ENCODE data around the gene WDR86.

WDR86 gene, protein sequence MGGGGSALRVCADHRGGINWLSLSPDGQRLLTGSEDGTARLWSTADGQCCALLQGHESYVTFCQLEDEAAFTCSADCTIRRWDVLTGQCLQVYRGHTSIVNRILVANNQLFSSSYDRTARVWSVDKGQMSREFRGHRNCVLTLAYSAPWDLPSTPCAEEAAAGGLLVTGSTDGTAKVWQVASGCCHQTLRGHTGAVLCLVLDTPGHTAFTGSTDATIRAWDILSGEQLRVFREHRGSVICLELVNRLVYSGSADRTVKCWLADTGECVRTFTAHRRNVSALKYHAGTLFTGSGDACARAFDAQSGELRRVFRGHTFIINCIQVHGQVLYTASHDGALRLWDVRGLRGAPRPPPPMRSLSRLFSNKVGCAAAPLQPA

DNA sequence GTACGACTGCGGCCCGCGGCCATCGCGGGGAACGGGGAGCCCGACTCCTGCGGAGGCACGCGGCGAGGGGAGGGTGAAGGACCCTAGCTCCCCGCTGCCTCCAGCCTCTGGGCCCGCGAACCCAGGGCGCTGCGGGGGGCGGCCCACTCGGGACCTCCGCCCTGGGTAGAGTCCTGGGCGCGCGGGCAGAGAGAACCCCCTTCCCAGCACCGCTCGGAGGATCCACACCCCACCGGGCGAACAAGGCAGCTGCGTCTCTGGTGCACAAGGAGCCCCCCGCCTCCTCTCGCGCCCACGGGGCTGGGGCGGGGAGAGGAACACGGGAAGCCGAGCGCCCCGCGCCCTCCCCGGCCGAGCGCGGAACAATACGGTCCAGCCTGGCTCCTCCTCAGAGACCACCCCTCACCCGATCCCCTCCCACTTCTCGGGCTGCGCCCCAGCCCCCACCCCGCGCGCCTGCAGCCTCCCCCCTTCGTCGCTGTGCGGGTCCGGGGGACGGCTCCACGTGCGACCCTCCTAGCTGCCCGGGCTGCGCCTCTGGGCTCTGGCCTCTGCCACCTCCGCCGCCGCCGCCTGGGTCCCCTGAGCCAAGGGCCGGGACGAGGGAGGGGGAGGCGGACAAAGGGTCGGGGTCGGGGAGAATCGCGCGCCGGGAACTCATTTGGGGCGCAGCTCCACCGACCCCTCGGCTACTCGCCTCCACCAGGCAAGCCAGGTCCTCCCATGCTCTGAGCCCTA, at the start of gene WDR86:
TSS of gene WDR86 (minus strand) at position 372 of the 738 bp plus-strand sequence. CDS start 449 bp downstream, outside the sequence.
- TF ChIP-seq FOXP2 (optimal IDR thresholded peaks at IDR 0.05; ENCODE audit: control extremely low read depth, extremely low read length, insufficient read depth), result no peak
- peak; percentile 26; the same call in 1 of the 2 replicates for TF ChIP-seq POLR2AphosphoS5 (IDR thresholded peaks at IDR 0.05; ENCODE audit: borderline replicate concordance, low read depth, low read length)
- Histone ChIP-seq H3K27ac (no peak within 1 kb of the TSS), H3K4me3 (peak within 1 kb of the TSS; percentile 87), H3K9ac (ENCODE audit: insufficient read length) (peak within 1 kb of the TSS; percentile 71), H3K36me3 (ENCODE audit: insufficient read depth, low read length) (no peaks in the 10 kb centered on the region), H3K9me3 (ENCODE audit: low read depth, low read length) (no peaks in the 10 kb centered on the region)
- no peak for DNase-seq (ENCODE audit: low read depth, low spot score)

DNA sequence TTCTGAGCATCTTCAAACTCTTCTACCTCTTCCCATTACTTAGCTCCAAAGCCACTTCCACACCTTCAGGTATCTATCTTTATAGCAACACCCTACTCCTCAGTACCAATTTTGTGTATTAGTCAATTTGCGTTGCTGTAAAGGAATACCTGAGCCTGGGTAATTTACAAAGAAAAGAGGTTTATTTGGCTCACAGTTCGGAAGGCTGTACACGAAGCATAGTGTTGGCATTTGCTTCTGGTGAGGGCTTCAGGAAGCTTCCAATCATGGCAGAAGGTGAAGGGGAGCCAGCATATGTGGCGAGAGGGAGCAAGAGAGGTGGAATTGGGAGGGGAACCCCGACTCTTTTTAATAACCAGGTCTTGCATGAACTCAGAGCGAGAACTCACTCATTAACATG, 47.7 kb upstream of the WDR86 start:
- Histone ChIP-seq H3K4me3 (no peak overlapping the region), H3K9ac (ENCODE audit: insufficient read length) (no peak overlapping the region), H3K27ac (no peak overlapping the region), H3K36me3 (ENCODE audit: insufficient read depth, low read length) (no peaks in the 10 kb centered on the region), H3K9me3 (ENCODE audit: low read depth, low read length) (peaks cover 4% of the 10 kb centered on the region; the same call in 1 of the 2 replicates)
- TF ChIP-seq POLR2AphosphoS5 (IDR thresholded peaks at IDR 0.05; ENCODE audit: borderline replicate concordance, low read depth, low read length) (no peak), FOXP2 (optimal IDR thresholded peaks at IDR 0.05; ENCODE audit: control extremely low read depth, extremely low read length, insufficient read depth) (no peak), EZH2 (IDR thresholded peaks at IDR 0.05) (no peak)
- DNase-seq (ENCODE audit: low read depth, low spot score), result no peak

DNA sequence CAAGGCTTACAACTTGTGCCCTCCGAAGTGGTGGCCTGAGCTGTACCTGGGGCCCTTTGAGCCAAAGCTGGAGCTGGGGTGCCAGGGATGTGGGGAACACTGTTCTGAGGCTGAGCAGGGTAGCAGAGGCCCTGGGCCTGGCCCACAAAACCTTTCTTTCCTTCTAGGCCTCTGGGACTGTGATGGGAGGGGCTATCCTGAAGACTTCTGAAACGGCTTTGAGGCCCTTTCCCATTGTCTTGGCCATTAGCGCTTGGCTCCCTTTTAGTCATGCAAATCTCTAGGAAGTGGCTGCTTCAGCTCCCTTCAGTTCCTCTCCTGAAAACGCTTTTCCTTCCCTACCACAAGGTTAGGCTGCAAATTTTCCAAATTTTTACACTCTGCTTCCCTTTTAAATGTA, 46.9 kb upstream of the WDR86 start:
- TF ChIP-seq FOXP2 (optimal IDR thresholded peaks at IDR 0.05; ENCODE audit: control extremely low read depth, extremely low read length, insufficient read depth), result no peak
- no peak for TF ChIP-seq EZH2 (IDR thresholded peaks at IDR 0.05)
- TF ChIP-seq POLR2AphosphoS5 (IDR thresholded peaks at IDR 0.05; ENCODE audit: borderline replicate concordance, low read depth, low read length), result no peak
- Histone ChIP-seq H3K9me3 (ENCODE audit: low read depth, low read length) (no peaks in the 10 kb centered on the region), H3K27ac (no peak overlapping the region), H3K4me3 (no peak overlapping the region), H3K9ac (ENCODE audit: insufficient read length) (no peak overlapping the region), H3K36me3 (ENCODE audit: insufficient read depth, low read length) (no peaks in the 10 kb centered on the region)
- DNase-seq (ENCODE audit: low read depth, low spot score), result no peak

GRCh38 chr7:151456276-151456675, 46.4 kb upstream of the WDR86 start:
- DNase-seq (ENCODE audit: low read depth, low spot score), result no peak
- Histone ChIP-seq H3K4me3 (no peak overlapping the region), H3K9me3 (ENCODE audit: low read depth, low read length) (no peaks in the 10 kb centered on the region), H3K36me3 (ENCODE audit: insufficient read depth, low read length) (no peaks in the 10 kb centered on the region), H3K27ac (no peak overlapping the region), H3K9ac (ENCODE audit: insufficient read length) (no peak overlapping the region)
- TF ChIP-seq POLR2AphosphoS5 (IDR thresholded peaks at IDR 0.05; ENCODE audit: borderline replicate concordance, low read depth, low read length), result no peak
- TF ChIP-seq FOXP2 (optimal IDR thresholded peaks at IDR 0.05; ENCODE audit: control extremely low read depth, extremely low read length, insufficient read depth), result no peak
- no peak for TF ChIP-seq EZH2 (IDR thresholded peaks at IDR 0.05)

DNA sequence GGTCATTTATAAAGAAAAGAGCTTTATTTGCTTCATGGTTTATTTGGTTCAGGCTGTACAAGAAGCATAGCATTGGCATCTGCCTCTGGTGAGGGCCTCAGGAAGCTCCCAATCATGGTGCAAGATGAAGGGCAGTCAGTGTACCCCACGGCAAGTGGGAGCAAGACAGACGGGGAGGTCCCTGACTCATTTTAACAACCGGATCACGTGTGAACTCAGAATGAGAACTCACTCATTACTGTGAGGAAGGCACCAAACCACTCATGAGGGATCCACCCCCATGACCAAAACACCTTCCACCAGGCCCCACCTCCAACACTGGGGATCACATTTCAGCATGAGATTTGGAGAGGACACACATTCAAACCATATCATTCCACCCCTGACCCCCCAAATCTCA, 45.9 kb upstream of the WDR86 start:
- TF ChIP-seq POLR2AphosphoS5 (IDR thresholded peaks at IDR 0.05; ENCODE audit: borderline replicate concordance, low read depth, low read length) (no peak), EZH2 (IDR thresholded peaks at IDR 0.05) (no peak), FOXP2 (optimal IDR thresholded peaks at IDR 0.05; ENCODE audit: control extremely low read depth, extremely low read length, insufficient read depth) (no peak)
- H3K9me3 ChIP-seq (ENCODE audit: low read depth, low read length), result no peaks in the 10 kb centered on the region
- H3K27ac ChIP-seq, result no peak overlapping the region
- H3K36me3 ChIP-seq (ENCODE audit: insufficient read depth, low read length), result no peaks in the 10 kb centered on the region
- H3K9ac ChIP-seq (ENCODE audit: insufficient read length), result no peak overlapping the region
- no peak overlapping the region for H3K4me3 ChIP-seq
- no peak for DNase-seq (ENCODE audit: low read depth, low spot score)

GRCh38 chr7:151454932-151455530, 45.2 kb upstream of the WDR86 start:
- Histone ChIP-seq H3K4me3 (no peak overlapping the region), H3K27ac (no peak overlapping the region), H3K9me3 (ENCODE audit: low read depth, low read length) (no peaks in the 10 kb centered on the region), H3K9ac (ENCODE audit: insufficient read length) (no peak overlapping the region), H3K36me3 (ENCODE audit: insufficient read depth, low read length) (no peaks in the 10 kb centered on the region)
- no peak for TF ChIP-seq FOXP2 (optimal IDR thresholded peaks at IDR 0.05; ENCODE audit: control extremely low read depth, extremely low read length, insufficient read depth)
- TF ChIP-seq EZH2 (IDR thresholded peaks at IDR 0.05), result no peak
- TF ChIP-seq POLR2AphosphoS5 (IDR thresholded peaks at IDR 0.05; ENCODE audit: borderline replicate concordance, low read depth, low read length), result no peak
- DNase-seq (ENCODE audit: low read depth, low spot score), result no peak

DNA sequence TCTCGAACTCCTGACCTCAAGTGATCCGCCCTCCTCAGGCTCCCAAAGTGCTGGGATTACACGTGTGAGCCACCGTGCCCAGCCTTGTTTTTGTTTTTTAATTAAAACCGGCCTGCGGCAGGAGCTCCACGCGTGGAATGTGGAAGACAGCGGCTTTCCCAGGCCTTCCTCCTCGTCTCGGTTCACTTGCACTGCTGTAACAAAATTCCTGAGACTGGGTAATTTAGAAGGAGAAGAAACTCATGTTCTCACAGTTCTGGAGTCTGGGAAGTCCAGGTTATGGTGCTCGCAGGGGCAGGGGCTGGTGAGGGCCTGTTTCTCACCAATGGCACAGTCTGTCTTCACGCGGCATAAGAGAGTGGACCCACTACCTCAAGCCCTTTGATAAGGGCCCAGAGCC, 44.5 kb upstream of the WDR86 start:
- Histone ChIP-seq H3K36me3 (ENCODE audit: insufficient read depth, low read length) (no peaks in the 10 kb centered on the region), H3K9me3 (ENCODE audit: low read depth, low read length) (no peaks in the 10 kb centered on the region), H3K27ac (no peak overlapping the region), H3K4me3 (no peak overlapping the region), H3K9ac (ENCODE audit: insufficient read length) (no peak overlapping the region)
- no peak for TF ChIP-seq EZH2 (IDR thresholded peaks at IDR 0.05)
- no peak for TF ChIP-seq POLR2AphosphoS5 (IDR thresholded peaks at IDR 0.05; ENCODE audit: borderline replicate concordance, low read depth, low read length)
- no peak for TF ChIP-seq FOXP2 (optimal IDR thresholded peaks at IDR 0.05; ENCODE audit: control extremely low read depth, extremely low read length, insufficient read depth)
- DNase-seq (ENCODE audit: low read depth, low spot score), result no peak

- no peaks in the 10 kb centered on the region for H3K36me3 ChIP-seq (ENCODE audit: insufficient read depth, low read length)
- no peak overlapping the region for H3K4me3 ChIP-seq
- no peaks in the 10 kb centered on the region for H3K9me3 ChIP-seq (ENCODE audit: low read depth, low read length)
- H3K9ac ChIP-seq (ENCODE audit: insufficient read length), result no peak overlapping the region
- H3K27ac ChIP-seq, result no peak overlapping the region
- TF ChIP-seq POLR2AphosphoS5 (IDR thresholded peaks at IDR 0.05; ENCODE audit: borderline replicate concordance, low read depth, low read length) (no peak), FOXP2 (optimal IDR thresholded peaks at IDR 0.05; ENCODE audit: control extremely low read depth, extremely low read length, insufficient read depth) (no peak), EZH2 (IDR thresholded peaks at IDR 0.05) (no peak)
- no peak for DNase-seq (ENCODE audit: low read depth, low spot score)
Measured at GRCh38 chr7:151453326-151453791, 43.5 kb upstream of the WDR86 start.

All from SK-N-MC (cell line).